Ovary (tissue), 9 donors: Measurements from ENCODE around the gene FARP1. TPM values are rescaled to one million over a fixed set of nuclear protein-coding genes. Genes with fewer than 3 reads are reported as not detected.

Experiments used
- DNase-seq, 5 donors: peaks; one replicate each; pipeline ENCODE4 v3.0.0-alpha.2; 2019 to 2020
- H3K27ac ChIP-seq, 2 donors: fragments of 200-600 bp; one replicate each; pipeline versions ENCODE4 v1.5.1 to v1.8.0; 2019 to 2022
- H3K27me3 ChIP-seq: fragments of 200-600 bp; one replicate; pipeline ENCODE4 v1.8.0; 2022
- H3K36me3 ChIP-seq: fragments of 200-600 bp; sonication (generic); one replicate; pipeline ENCODE4 v1.5.1; 2019
- H3K4me1 ChIP-seq: one replicate; pipeline ENCODE4 v1.8.1; 2013; ENCODE audit warnings: mild to moderate bottlenecking, moderate library complexity; ENCODE audit not compliant: insufficient read depth
- H3K4me3 ChIP-seq: fragments of 200-600 bp; sonication (generic); one replicate; pipeline ENCODE4 v1.5.1; 2017
- H3K9me3 ChIP-seq, 2 donors: fragments of 200-600 bp in 1 of 2; sonication (generic) in 1 of 2; one replicate each; pipeline versions ENCODE4 v1.5.1 to v1.8.1; 2013 to 2019; ENCODE audit warnings: mild to moderate bottlenecking in 1 of 2, moderate library complexity in 1 of 2
- CTCF ChIP-seq, 3 donors: fragments of 450-650 bp in 2 of 3; fragments of 200-600 bp in 1 of 3; IDR thresholded peaks; one replicate each; pipeline versions ENCODE4 v1.5.1 to v1.8.0; 2016 to 2022; ENCODE audit warnings: antibody characterized with exemption in 3 of 3, mild to moderate bottlenecking in 1 of 3
- EP300 ChIP-seq: sonication (generic); formaldehyde crosslinking; IDR thresholded peaks from one replicate; pipeline ENCODE4 v1.6.1; 2017; ENCODE audit warnings: antibody characterized with exemption
- POLR2A ChIP-seq: fragments of 450-650 bp; IDR thresholded peaks from one replicate; pipeline ENCODE4 v1.6.1; 2017; ENCODE audit warnings: antibody characterized with exemption, mild to moderate bottlenecking, moderate library complexity
- WGBS, 3 donors: extraction: QIAGEN DNeasy Blood & Tissue Kit in 1 of 3; methylation state at CpG; one replicate each; pipeline versions ENCODE4 v1.1.5 to v1.1.7; 2013 to 2017; 5-methylcytosine and 5-hydroxymethylcytosine counted together
- intact Hi-C, 4 donors: fragments of 100-400 bp; cut with DNase I; formaldehyde crosslinking; loops; one replicate each; pipeline versions ENCODE4 v1.11.0 to v1.15.1; 2022 to 2023
- polyA plus RNA-seq, 2 donors: library from polyadenylated mRNA; stranded (reverse); fragments of 200-250 nt in 1 of 2; fragments of 350-450 nt in 1 of 2; fragmentation: Illumina TruSeq in 1 of 2; extraction: RNeasy Lipid Tissue Mini Kit (QIAGEN cat#74804) in 1 of 2; gene quantifications; one replicate each; pipeline ENCODE4 v1.2.3, GENCODE V29; 2013 to 2014
- total RNA-seq, 7 donors: library from RNA; depleted of rRNA in 2 of 7; stranded (reverse); fragments of >200 nt in 2 of 7; fragmentation: NEBNext Ultra II Directional in 3 of 7; extraction: Animal tissue kit (Norgen Biotek cat#: 25700) in 3 of 7; gene quantifications; one replicate each; pipeline versions ENCODE4 v1.1.0 to v1.2.4, GENCODE V29; 2016 to 2023
- donor health status: DM: no; HTN: no; CAD: no; lungs with moderate emphysema.
- donor health status: DM: no; HTN: no; CAD: no.
- donor health status: Bipolar disorder and iron deficiency.
- donor health status: DM: yes; HTN: yes; CAD: no.
- donor health status: DM: no; HTN: no; CAD: no.
- donor health status: DM: yes; HTN: yes; CAD: no.

FARP1 gene
- total and polyA plus RNA-seq, 9 donors = 10.2 to 90.1 (median 35.6) TPM

GRCh38 chr13:98473135-98473787 lies 330.4 kb downstream of the FARP1 start:
- no peak overlapping the region for H3K27ac ChIP-seq
- intact Hi-C loops = no loop called here

GRCh38 chr13:98473788-98474144 lies 330.9 kb downstream of the FARP1 start:
- TF ChIP-seq EP300 = no peak
- no peak for TF ChIP-seq POLR2A
- Histone ChIP-seq H3K27me3 (no peaks in the 10 kb centered on the region), H3K27ac (no peak overlapping the region), H3K36me3 (no peaks in the 10 kb centered on the region), H3K4me3 (no peak overlapping the region), H3K9me3 (no peaks in the 10 kb centered on the region), H3K4me1 (peaks cover 5% of the 10 kb centered on the region)
- 81 to 94% (median 87%) methylated on average over 7 of the region's 7 CpGs for WGBS, 3 donors
- intact Hi-C loops = no loop called here
- DNase-seq = no peak

More at GRCh38 chr13:98473135-98473787, 330.4 kb downstream of the FARP1 start:
- no peaks in the 10 kb centered on the region for H3K9me3 ChIP-seq
- H3K36me3 ChIP-seq = no peaks in the 10 kb centered on the region
- 67 to 80% (median 74%) methylated on average over 5 of the region's 5 CpGs for WGBS, 3 donors
- H3K27me3 ChIP-seq = no peaks in the 10 kb centered on the region
- peaks cover 5% of the 10 kb centered on the region for H3K4me1 ChIP-seq
- no peak for TF ChIP-seq CTCF (IDR thresholded peaks at IDR 0.05)
- TF ChIP-seq EP300 = no peak
- no peak for TF ChIP-seq POLR2A
- H3K4me3 ChIP-seq = no peak overlapping the region
- no peak for DNase-seq

- peaks cover 5% of the 10 kb centered on the region for H3K4me1 ChIP-seq
These were observed 331.4 kb downstream of the FARP1 start for GRCh38 chr13:98474292-98474691.

GRCh38 chr13:98474761-98475160 lies 331.9 kb downstream of the FARP1 start:
- Histone ChIP-seq H3K4me1 (peaks cover 5% of the 10 kb centered on the region), H3K27me3 (no peaks in the 10 kb centered on the region), H3K36me3 (no peaks in the 10 kb centered on the region), H3K4me3 (no peak overlapping the region), H3K9me3 (no peaks in the 10 kb centered on the region), H3K27ac (no peak overlapping the region)
- intact Hi-C loops = no loop called here
- TF ChIP-seq POLR2A (no peak), CTCF (IDR thresholded peaks at IDR 0.05) (no peak), EP300 (no peak)
- no peak for DNase-seq
- WGBS, 3 donors = 93 to 94% (median 94%) methylated on average over 24 of the region's 24 CpGs

More at GRCh38 chr13:98474292-98474691, 331.4 kb downstream of the FARP1 start:
- no peak overlapping the region for H3K27ac ChIP-seq
- no peaks in the 10 kb centered on the region for H3K27me3 ChIP-seq
- TF ChIP-seq EP300 = no peak
- no peak for TF ChIP-seq POLR2A
- no peak for TF ChIP-seq CTCF (IDR thresholded peaks at IDR 0.05)
- DNase-seq = no peak
- no peaks in the 10 kb centered on the region for H3K9me3 ChIP-seq
- intact Hi-C loops = no loop called here
- 93 to 95% (median 93%) methylated on average over 10 of the region's 10 CpGs for WGBS, 3 donors
- H3K36me3 ChIP-seq = no peaks in the 10 kb centered on the region
- H3K4me3 ChIP-seq = no peak overlapping the region

GRCh38 chr13:98475522-98475921 lies 332.6 kb downstream of the FARP1 start:
- no peak for TF ChIP-seq CTCF (IDR thresholded peaks at IDR 0.05)
- TF ChIP-seq POLR2A = no peak
- TF ChIP-seq EP300 = no peak
- no peak overlapping the region for H3K4me3 ChIP-seq
- no peaks in the 10 kb centered on the region for H3K36me3 ChIP-seq
- intact Hi-C loops = no loop called here
- H3K9me3 ChIP-seq = no peaks in the 10 kb centered on the region
- peaks cover 5% of the 10 kb centered on the region for H3K4me1 ChIP-seq
- 76 to 93% (median 90%) methylated on average over 13 of the region's 13 CpGs for WGBS, 3 donors
- no peak for DNase-seq
- H3K27me3 ChIP-seq = no peaks in the 10 kb centered on the region
- H3K27ac ChIP-seq = no peak overlapping the region
